ACC112 (cell line): Measurements from ENCODE around the gene GRSF1.
A peak's percentile ranks its signal among the peaks of the same experiment; 100 is the strongest.

Experiments
- H2AFZ ChIP-seq: fragments of 200-600 bp; sonication (generic); one replicate; pipeline ENCODE4 v1.6.0; 2017; ENCODE audit warnings: antibody characterized with exemption, low read length; ENCODE audit not compliant: unreplicated experiment
- H3K27ac ChIP-seq: fragments of 200-600 bp; sonication (generic); 2 replicates; pipeline ENCODE4 v1.5.1; 2014; ENCODE audit warnings: low read depth, mild to moderate bottlenecking, antibody characterized with exemption, low read length, moderate library complexity
- H3K27me3 ChIP-seq: fragments of 200-600 bp; sonication (generic); 2 replicates; pipeline ENCODE4 v1.6.1; 2014; ENCODE audit warnings: mild to moderate bottlenecking, antibody characterized with exemption, low read length, moderate library complexity, mixed read lengths; ENCODE audit not compliant: insufficient read depth
- H3K36me3 ChIP-seq: fragments of 200-600 bp; sonication (generic); 2 replicates; pipeline ENCODE4 v1.6.1; 2016; ENCODE audit warnings: mild to moderate bottlenecking, antibody characterized with exemption, low read length, moderate library complexity, mixed read lengths; ENCODE audit not compliant: insufficient read depth
- H3K4me1 ChIP-seq: fragments of 200-600 bp; sonication (generic); one replicate; pipeline ENCODE4 v1.6.1; 2016; ENCODE audit warnings: low read length, mixed read lengths; ENCODE audit not compliant: insufficient read depth, unreplicated experiment, control insufficient read depth
- H3K4me3 ChIP-seq: fragments of 200-600 bp; sonication (generic); 2 replicates; pipeline ENCODE4 v1.5.1; 2014; ENCODE audit warnings: mild to moderate bottlenecking, low read depth, low read length
- H3K79me2 ChIP-seq: fragments of 200-600 bp; sonication (generic); one replicate; pipeline ENCODE4 v1.6.0; 2016; ENCODE audit warnings: low read length; ENCODE audit not compliant: control insufficient read depth, unreplicated experiment, insufficient read depth

The GRSF1 gene, protein sequence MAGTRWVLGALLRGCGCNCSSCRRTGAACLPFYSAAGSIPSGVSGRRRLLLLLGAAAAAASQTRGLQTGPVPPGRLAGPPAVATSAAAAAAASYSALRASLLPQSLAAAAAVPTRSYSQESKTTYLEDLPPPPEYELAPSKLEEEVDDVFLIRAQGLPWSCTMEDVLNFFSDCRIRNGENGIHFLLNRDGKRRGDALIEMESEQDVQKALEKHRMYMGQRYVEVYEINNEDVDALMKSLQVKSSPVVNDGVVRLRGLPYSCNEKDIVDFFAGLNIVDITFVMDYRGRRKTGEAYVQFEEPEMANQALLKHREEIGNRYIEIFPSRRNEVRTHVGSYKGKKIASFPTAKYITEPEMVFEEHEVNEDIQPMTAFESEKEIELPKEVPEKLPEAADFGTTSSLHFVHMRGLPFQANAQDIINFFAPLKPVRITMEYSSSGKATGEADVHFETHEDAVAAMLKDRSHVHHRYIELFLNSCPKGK

GRCh38 chr4:70839589-70840093, at the start of gene GRSF1:
Gene GRSF1, minus strand, starts transcription at chr4:70839890. Its CDS starts 63 bp downstream, at chr4:70839827.
- Histone ChIP-seq H3K27ac (peak within 1 kb of the TSS; percentile 52), H2AFZ (peak within 1 kb of the TSS; percentile 57), H3K4me1 (peaks cover 17% of the 10 kb centered on the region), H3K36me3 (peaks cover 4% of the 10 kb centered on the region; the same call in 1 of the 2 replicates), H3K4me3 (peak within 1 kb of the TSS; percentile 95), H3K27me3 (no peaks in the 10 kb centered on the region), H3K79me2 (peaks cover 47% of the 10 kb centered on the region)

GRCh38 chr4:70885174-70885573, 45.5 kb upstream of the GRSF1 start:
- no peaks in the 10 kb centered on the region for H3K36me3 ChIP-seq
- H3K79me2 ChIP-seq: no peaks in the 10 kb centered on the region
- H3K27me3 ChIP-seq: no peaks in the 10 kb centered on the region
- no peak overlapping the region for H3K4me3 ChIP-seq
- H3K27ac ChIP-seq: no peak overlapping the region
- H2AFZ ChIP-seq: no peak overlapping the region
- no peaks in the 10 kb centered on the region for H3K4me1 ChIP-seq

- H2AFZ ChIP-seq: no peak overlapping the region
Measured at GRCh38 chr4:70880739-70881138, 41.0 kb upstream of the GRSF1 start.

GRCh38 chr4:70877556-70877955, 37.9 kb upstream of the GRSF1 start:
- Histone ChIP-seq H3K4me1 (no peaks in the 10 kb centered on the region), H3K36me3 (no peaks in the 10 kb centered on the region), H2AFZ (no peak overlapping the region), H3K4me3 (no peak overlapping the region), H3K27me3 (no peaks in the 10 kb centered on the region), H3K27ac (no peak overlapping the region), H3K79me2 (no peaks in the 10 kb centered on the region)

More at GRCh38 chr4:70880739-70881138, 41.0 kb upstream of the GRSF1 start:
- no peaks in the 10 kb centered on the region for H3K36me3 ChIP-seq
- H3K27ac ChIP-seq: no peak overlapping the region
- no peaks in the 10 kb centered on the region for H3K27me3 ChIP-seq
- H3K4me3 ChIP-seq: no peak overlapping the region
- no peaks in the 10 kb centered on the region for H3K79me2 ChIP-seq
- no peaks in the 10 kb centered on the region for H3K4me1 ChIP-seq

GRCh38 chr4:70874268-70875156, 34.8 kb upstream of the GRSF1 start:
- H3K36me3 ChIP-seq: no peaks in the 10 kb centered on the region
- H3K27ac ChIP-seq: no peak overlapping the region
- no peak overlapping the region for H3K4me3 ChIP-seq
- no peak overlapping the region for H2AFZ ChIP-seq
- no peaks in the 10 kb centered on the region for H3K4me1 ChIP-seq
- no peaks in the 10 kb centered on the region for H3K27me3 ChIP-seq
- H3K79me2 ChIP-seq: no peaks in the 10 kb centered on the region

GRCh38 chr4:70873216-70873615, 33.5 kb upstream of the GRSF1 start:
- no peak overlapping the region for H2AFZ ChIP-seq

DNA sequence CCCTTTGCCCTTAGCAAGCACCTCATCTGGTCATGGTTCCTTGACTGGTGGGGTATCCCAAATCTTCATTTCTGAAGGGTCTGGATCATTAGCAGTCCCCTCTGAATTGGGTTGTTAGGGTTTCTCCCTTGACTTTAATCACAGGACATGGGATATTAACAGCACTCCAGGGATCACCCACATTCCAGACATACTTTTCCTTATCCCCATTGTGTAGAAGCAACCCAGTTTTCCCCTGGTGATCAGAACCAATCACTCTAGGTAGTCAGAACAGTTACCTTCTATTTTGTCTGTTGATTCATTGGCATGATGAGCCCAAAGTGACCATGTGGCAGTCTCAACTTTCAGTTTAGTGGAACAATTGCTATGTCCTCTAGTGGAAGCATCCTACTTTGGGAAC, 29.1 kb upstream of the GRSF1 start:
- no peak overlapping the region for H2AFZ ChIP-seq

More at GRCh38 chr4:70873216-70873615, 33.5 kb upstream of the GRSF1 start:
- no peaks in the 10 kb centered on the region for H3K27me3 ChIP-seq
- no peaks in the 10 kb centered on the region for H3K79me2 ChIP-seq
- no peak overlapping the region for H3K4me3 ChIP-seq
- H3K27ac ChIP-seq: no peak overlapping the region
- no peaks in the 10 kb centered on the region for H3K36me3 ChIP-seq
- H3K4me1 ChIP-seq: no peaks in the 10 kb centered on the region

GRCh38 chr4:70863099-70863790, 23.6 kb upstream of the GRSF1 start:
- no peaks in the 10 kb centered on the region for H3K36me3 ChIP-seq
- H3K79me2 ChIP-seq: no peaks in the 10 kb centered on the region
- H3K27me3 ChIP-seq: no peaks in the 10 kb centered on the region
- H2AFZ ChIP-seq: no peak overlapping the region
- no peak overlapping the region for H3K27ac ChIP-seq
- no peaks in the 10 kb centered on the region for H3K4me1 ChIP-seq
- no peak overlapping the region for H3K4me3 ChIP-seq

More for the DNA sequence above, 29.1 kb upstream of the GRSF1 start:
- H3K79me2 ChIP-seq: no peaks in the 10 kb centered on the region
- H3K4me1 ChIP-seq: no peaks in the 10 kb centered on the region
- H3K27ac ChIP-seq: no peak overlapping the region
- no peaks in the 10 kb centered on the region for H3K36me3 ChIP-seq
- no peaks in the 10 kb centered on the region for H3K27me3 ChIP-seq
- no peak overlapping the region for H3K4me3 ChIP-seq

GRCh38 chr4:70859066-70859465, 19.4 kb upstream of the GRSF1 start:
- H3K27ac ChIP-seq: no peak overlapping the region
- no peak overlapping the region for H3K4me3 ChIP-seq
- no peaks in the 10 kb centered on the region for H3K79me2 ChIP-seq
- H3K36me3 ChIP-seq: no peaks in the 10 kb centered on the region
- H3K27me3 ChIP-seq: no peaks in the 10 kb centered on the region
- H2AFZ ChIP-seq: no peak overlapping the region
- H3K4me1 ChIP-seq: no peaks in the 10 kb centered on the region

DNA sequence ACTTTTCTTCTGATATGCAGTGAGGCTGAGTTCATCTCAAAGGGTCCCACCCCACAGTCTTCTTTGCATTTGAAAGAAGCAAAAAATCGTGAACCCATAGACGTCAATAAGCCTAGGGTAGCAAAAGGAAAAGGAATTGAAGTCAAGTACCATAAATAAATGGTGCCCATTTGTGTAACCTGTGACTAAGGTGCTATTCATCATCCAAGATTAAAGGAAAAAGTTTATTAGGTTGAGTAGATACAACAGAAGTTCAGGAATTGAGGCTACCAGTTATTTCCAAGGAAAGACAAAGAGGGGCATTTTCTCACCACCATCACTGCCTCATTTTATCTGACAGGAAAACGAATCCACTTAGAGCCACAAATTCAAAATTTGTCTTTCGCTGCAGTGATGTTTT, 18.8 kb upstream of the GRSF1 start:
- H3K4me3 ChIP-seq: no peak overlapping the region
- H3K36me3 ChIP-seq: no peaks in the 10 kb centered on the region
- H2AFZ ChIP-seq: no peak overlapping the region
- H3K27me3 ChIP-seq: no peaks in the 10 kb centered on the region
- no peaks in the 10 kb centered on the region for H3K79me2 ChIP-seq
- H3K27ac ChIP-seq: no peak overlapping the region
- no peaks in the 10 kb centered on the region for H3K4me1 ChIP-seq
